DLD1 (cell line): ENCODE results near the gene TMEM168.

Experiments
- in situ Hi-C: cut with HindIII; loops from 2 replicates; pipeline ENCODE4 v1.10.0; 2017; ENCODE audit warnings: low sequenced_read_pairs

The TMEM168 gene

GRCh38 chr7:112726076-112726475, 64.1 kb downstream of the TMEM168 start:
- in situ Hi-C loops, result no loop called here

- in situ Hi-C loops, result no loop called here
Observed at GRCh38 chr7:112723416-112723815, 66.8 kb downstream of the TMEM168 start.

- in situ Hi-C loops, result no loop called here
Observed at GRCh38 chr7:112721366-112721765, 68.8 kb downstream of the TMEM168 start.

- in situ Hi-C loops, result no loop called here
Observed at GRCh38 chr7:112715525-112715924, 74.7 kb downstream of the TMEM168 start.

GRCh38 chr7:112714917-112715316, 75.3 kb downstream of the TMEM168 start:
- in situ Hi-C loops, result no loop called here
